ENCODE measurements around the gene C1QB. TPM values are rescaled to one million over a fixed set of nuclear protein-coding genes. Genes with fewer than 3 reads are reported as not detected.

C1QB gene, protein sequence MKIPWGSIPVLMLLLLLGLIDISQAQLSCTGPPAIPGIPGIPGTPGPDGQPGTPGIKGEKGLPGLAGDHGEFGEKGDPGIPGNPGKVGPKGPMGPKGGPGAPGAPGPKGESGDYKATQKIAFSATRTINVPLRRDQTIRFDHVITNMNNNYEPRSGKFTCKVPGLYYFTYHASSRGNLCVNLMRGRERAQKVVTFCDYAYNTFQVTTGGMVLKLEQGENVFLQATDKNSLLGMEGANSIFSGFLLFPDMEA
- not detected in 5 replicates for total RNA-seq (2022; extraction: Qiagen RNA extraction; ENCODE audit: low read depth)

DNA sequence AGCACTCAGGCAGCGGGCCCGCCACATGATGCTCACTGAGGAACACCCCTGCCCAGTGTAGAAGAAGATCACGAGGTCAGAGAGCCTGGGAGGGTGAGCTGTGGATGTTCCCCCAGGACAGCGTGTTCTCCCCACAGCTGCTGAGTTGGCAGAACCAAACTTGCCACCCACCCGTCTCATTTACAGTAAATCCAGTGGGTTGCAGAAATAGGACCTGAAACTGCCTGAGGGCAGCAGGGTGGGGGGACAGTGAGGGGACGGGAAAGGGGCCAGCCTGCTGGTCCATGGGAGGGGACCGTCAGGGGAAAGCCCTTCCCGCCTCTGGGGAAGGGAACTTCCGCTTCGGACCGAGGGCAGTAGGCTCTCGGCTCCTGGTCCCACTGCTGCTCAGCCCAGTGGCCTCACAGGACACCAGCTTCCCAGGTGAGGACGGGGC, at the start of gene C1QB:
C1QB (plus strand) TSS at position 356 of the 436 bp plus-strand sequence. CDS start 6,227 bp downstream, outside the sequence.

GRCh38 chr1:22636353-22636752, 16.7 kb upstream of the C1QB start, which contains the start of gene C1QA:
C1QA (plus strand) TSS chr1:22636628; CDS start chr1:22637617, 989 bp downstream.

DNA sequence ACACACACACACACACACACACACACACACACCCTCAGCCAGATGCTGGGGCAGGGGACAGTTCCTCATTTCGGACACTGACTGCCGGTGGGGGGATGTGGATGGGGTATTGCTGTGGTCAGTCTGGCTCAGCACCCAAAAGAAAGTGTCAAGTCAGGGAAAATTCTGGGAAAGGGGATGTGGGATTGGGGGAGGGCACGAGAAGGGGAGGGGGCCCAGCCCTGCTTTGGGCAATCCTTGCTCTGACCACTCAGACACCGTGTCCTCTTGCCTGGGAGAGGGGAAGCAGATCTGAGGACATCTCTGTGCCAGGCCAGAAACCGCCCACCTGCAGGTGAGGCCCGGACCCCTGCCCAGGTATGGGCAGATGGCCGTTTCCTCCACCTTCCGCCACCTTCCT, 9.7 kb upstream of the C1QB start, which contains the start of gene C1QC:
C1QC (plus strand) TSS at position 253 of the 400 bp plus-strand sequence. CDS start 391 bp downstream, outside the sequence.

DNA sequence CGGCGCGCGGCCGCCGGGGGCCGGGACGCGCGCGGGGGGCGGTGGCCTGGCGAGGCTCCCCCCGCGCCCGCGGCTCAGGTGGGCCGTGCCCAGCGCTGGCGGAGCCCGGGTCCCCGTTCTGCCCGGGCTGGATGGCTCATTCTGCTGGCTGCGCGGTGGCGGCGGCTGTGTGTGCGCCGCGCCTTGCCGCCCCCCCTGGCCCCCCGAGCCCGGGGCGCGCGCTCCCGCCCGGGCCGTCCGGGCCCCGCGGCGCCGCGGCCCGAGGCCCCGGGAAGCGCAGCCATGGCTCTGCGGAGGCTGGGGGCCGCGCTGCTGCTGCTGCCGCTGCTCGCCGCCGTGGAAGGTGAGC, 57.6 kb downstream of the C1QB start, which contains the start of gene EPHB2:
EPHB2 (plus strand) TSS at position 139 of the 349 bp plus-strand sequence; CDS start at position 283, 144 bp downstream.

Other genes with a start within 250 kb of the C1QB start
- gene ZBTB40, start 201.4 kb upstream of the C1QB start, total RNA-seq (2022; extraction: Qiagen RNA extraction; ENCODE audit: low read depth), result 4.7 to 5.6 TPM (median 5.3 TPM) in 5 replicates
- gene EPHA8, start 89.7 kb upstream of the C1QB start, total RNA-seq (2022; extraction: Qiagen RNA extraction; ENCODE audit: low read depth), result 0.06 to 0.07 TPM in 2 of 5 replicates, not detected in the others
- not detected in 5 replicates for gene C1QA, start 16.6 kb upstream of the C1QB start, total RNA-seq (2022; extraction: Qiagen RNA extraction; ENCODE audit: low read depth)
- gene C1QC, start 9.6 kb upstream of the C1QB start, total RNA-seq (2022; extraction: Qiagen RNA extraction; ENCODE audit: low read depth), result not detected in 5 replicates
- 39.4 to 58.1 TPM (median 49.1 TPM) in 5 replicates for gene EPHB2, start 57.6 kb downstream of the C1QB start, total RNA-seq (2022; extraction: Qiagen RNA extraction; ENCODE audit: low read depth)

Measured in A549 treated with RU486 at 1 μM for 4 hours (cell line).